Stimulated activated CD4-positive, alpha-beta T cell treated with anti-CD3 and anti-CD28 coated beads, Interleukin-4, amount 100 ng/mL, for 4 hours (primary cell): ENCODE results near the gene FAM81B.

Experiments
- DNase-seq, 2 experiments: peaks; one replicate each; pipeline ENCODE4 v3.0.0-alpha.2; 2020

The FAM81B gene

DNA sequence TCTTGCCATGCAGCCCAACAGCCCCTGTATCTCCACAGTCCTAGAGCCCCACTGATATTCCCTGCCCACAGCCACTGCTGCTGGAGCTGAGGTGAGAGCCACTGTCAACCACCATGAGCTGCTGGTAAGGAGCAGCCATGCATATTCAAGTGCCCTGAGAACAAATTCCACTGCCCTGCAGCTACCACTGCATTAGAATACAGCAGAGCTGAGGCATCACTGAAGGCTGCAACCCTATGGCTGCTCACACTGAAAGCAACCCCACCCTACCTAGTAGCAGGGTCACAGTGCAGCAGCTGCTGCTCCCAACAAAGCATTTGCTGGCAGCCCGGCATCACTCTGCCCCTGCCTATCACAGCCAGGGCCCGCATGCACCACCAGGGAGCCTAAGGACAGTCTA, 95.0 kb downstream of the FAM81B start:
- no peak for DNase-seq

DNA sequence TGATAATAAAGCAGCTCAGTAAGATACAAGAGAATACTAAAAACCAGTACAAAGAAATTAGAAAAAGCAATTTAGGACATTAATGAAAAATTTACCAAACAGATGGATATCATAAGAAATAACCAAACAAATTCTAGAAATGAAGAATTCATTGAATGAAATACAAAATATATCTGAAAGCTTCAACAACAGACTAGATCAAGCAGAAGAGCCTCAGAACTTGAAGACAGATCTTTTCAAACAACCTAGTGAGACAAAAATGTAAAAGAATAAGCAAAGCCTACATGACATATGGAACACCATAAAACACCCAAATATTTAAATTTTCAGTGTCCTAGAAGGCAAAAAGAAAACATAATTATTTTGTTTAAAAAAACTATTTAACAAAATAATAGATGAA, 96.7 kb downstream of the FAM81B start:
- DNase-seq = no peak
